HepG2 (cell line): ENCODE results near the gene GRB2. TPM values are rescaled to one million over a fixed set of nuclear protein-coding genes. Genes with fewer than 3 reads are reported as not detected.

Source experiments
- ATAC-seq: fragments of 200-7000 bp; cut with Tn5 transposase; 3 replicates; pipeline ENCODE4 v1.9.1; 2020; ENCODE audit warnings: mild to moderate bottlenecking, moderate library complexity
- BruUV-seq: library from RNA; stranded (reverse); fragments of 400-500 nt; replicated peaks from 2 replicates; lab custom pipeline; 2021; lab: Mats Ljungman, UMichigan
- CTCF ChIA-PET: fragments of 300-600 bp; formaldehyde crosslinking; extraction: SDS; loops from one replicate; lab custom pipeline; 2021; ENCODE audit warnings: low total read pairs, inconsistent platforms, low intra/inter-chr PET ratio; lab: Yijun Ruan, JAX
- POLR2A ChIA-PET: fragments of 350-600 bp; sonication (Branson Sonifier 250); formaldehyde crosslinking; loops from one replicate; lab custom pipeline; 2020; ENCODE audit warnings: antibody characterized with exemption, inconsistent platforms; lab: Yijun Ruan, JAX
- DNase-seq: peaks from one replicate; pipeline ENCODE4 v3.0.0-alpha.2; 2015; ENCODE audit warnings: low spot score
- FAIRE-seq: peaks from 3 replicates; lab custom pipeline; 2011; peaks lifted over from hg19 to GRCh38; lab: Jason Lieb, UNC
- H2AFZ ChIP-seq: one replicate; pipeline ENCODE4 v1.6.1; 2011; ENCODE audit warnings: low read length, inconsistent platforms
- H3K27ac ChIP-seq: fragments of 300-600 bp; 3 replicates; pipeline ENCODE4 v1.8.0; 2011; ENCODE audit warnings: mixed run types, mild to moderate bottlenecking, mixed read lengths, low read length, inconsistent platforms; ENCODE audit not compliant: insufficient read depth; ENCODE audit errors: extremely low read length
- H3K27me3 ChIP-seq, 2 experiments: fragments of 200-600 bp in 1 of 2; 2 replicates in 1 of 2; 3 replicates in 1 of 2; pipeline versions ENCODE4 v1.6.0 to v1.8.0; 2011; ENCODE audit warnings: low read length in 2 of 2, mild to moderate bottlenecking in 2 of 2, moderate library complexity in 2 of 2, inconsistent platforms in 1 of 2; ENCODE audit not compliant: insufficient read depth in 2 of 2, control insufficient read depth in 1 of 2
- H3K36me3 ChIP-seq, 2 experiments: fragments of 200-600 bp in 1 of 2; replicated peaks in 1 of 2; 2 replicates in 1 of 2; 3 replicates in 1 of 2; pipeline versions ENCODE4 v1.5.1 to v1.8.0; 2011; ENCODE audit warnings: low read length in 2 of 2, inconsistent platforms in 1 of 2; ENCODE audit not compliant: insufficient read depth in 2 of 2, control insufficient read depth in 1 of 2
- H3K4me1 ChIP-seq: 2 replicates; pipeline ENCODE4 v1.5.1; 2012; ENCODE audit warnings: low read length, inconsistent platforms; ENCODE audit not compliant: insufficient read depth
- H3K4me2 ChIP-seq: 2 replicates; pipeline ENCODE4 v1.6.0; 2011; ENCODE audit warnings: low read depth, low read length, inconsistent platforms
- H3K4me3 ChIP-seq, 3 experiments: fragments of 200-600 bp in 1 of 3; sonication (generic), shearing (Covaris generic) in 1 of 3; replicated peaks in 1 of 3; 2 replicates each; pipeline ENCODE4 v1.5.1; 2011 to 2016; ENCODE audit warnings: low read length in 3 of 3, inconsistent platforms in 2 of 3, low read depth in 2 of 3, mild to moderate bottlenecking in 2 of 3, control low read depth in 1 of 3, mixed read lengths in 1 of 3; ENCODE audit not compliant: insufficient read depth in 1 of 3
- H3K79me2 ChIP-seq: one replicate; pipeline ENCODE4 v1.6.1; 2011; ENCODE audit warnings: low read length, inconsistent platforms; ENCODE audit not compliant: insufficient read depth
- H3K9ac ChIP-seq: 2 replicates; pipeline ENCODE4 v1.6.0; 2011; ENCODE audit warnings: mild to moderate bottlenecking, low read depth, low read length, inconsistent platforms; ENCODE audit not compliant: insufficient read depth
- H3K9me3 ChIP-seq: 2 replicates; pipeline ENCODE4 v1.5.1; 2012; ENCODE audit warnings: mild to moderate bottlenecking, low read length
- H4K20me1 ChIP-seq: 2 replicates; pipeline ENCODE4 v1.6.0; 2011; ENCODE audit warnings: inconsistent platforms, mild to moderate bottlenecking, low read length, moderate library complexity; ENCODE audit not compliant: insufficient read depth
- BORCS8-MEF2B ChIP-seq: sonication (generic); formaldehyde crosslinking; IDR thresholded peaks from 2 replicates; pipeline ENCODE4 v1.8.0; 2022; ENCODE audit warnings: mild to moderate bottlenecking, missing genetic modification reagents
- FIP1L1 ChIP-seq: fragments of 200-400 bp; formaldehyde crosslinking; IDR thresholded peaks from 2 replicates; pipeline ENCODE4 v1.6.1; 2018; ENCODE audit warnings: low read depth, mild to moderate bottlenecking, low read length, moderate library complexity, borderline replicate concordance; ENCODE audit not compliant: insufficient read depth
- NONO ChIP-seq, 2 experiments: fragments of 450-650 bp in 1 of 2; sonication (generic) in 1 of 2; formaldehyde crosslinking in 1 of 2; IDR thresholded peaks in 1 of 2; conservative IDR thresholded peaks in 1 of 2; 2 replicates each; pipeline versions ENCODE4 v1.6.1 to v1.8.0; 2017 to 2022; ENCODE audit warnings: mild to moderate bottlenecking in 1 of 2, missing genetic modification reagents in 1 of 2, moderate library complexity in 1 of 2
- POLR2A ChIP-seq, 2 experiments: IDR thresholded peaks; 2 replicates each; pipeline ENCODE4 v1.6.1; 2011; ENCODE audit warnings: low read depth in 2 of 2, low read length in 2 of 2, mild to moderate bottlenecking in 1 of 2, moderate library complexity in 1 of 2; ENCODE audit not compliant: insufficient read depth in 1 of 2
- POLR2G ChIP-seq: fragments of 200-400 bp; formaldehyde crosslinking; IDR thresholded peaks from 2 replicates; pipeline ENCODE4 v1.6.1; 2018; ENCODE audit warnings: mild to moderate bottlenecking, low read depth, low read length, moderate library complexity
- RBM22 ChIP-seq: fragments of 200-400 bp; formaldehyde crosslinking; optimal IDR thresholded peaks from 2 replicates; pipeline ENCODE3; 2017; ENCODE audit warnings: mild to moderate bottlenecking, low read length, moderate library complexity
- SMAD1 ChIP-seq: sonication (generic); formaldehyde crosslinking; IDR thresholded peaks from 2 replicates; pipeline ENCODE4 v1.4.0; 2020; ENCODE audit warnings: missing genetic modification reagents, low read depth, mild to moderate bottlenecking, borderline replicate concordance
- ZNF256 ChIP-seq: sonication (generic); formaldehyde crosslinking; conservative IDR thresholded peaks from 2 replicates; pipeline ENCODE4 v1.4.0; 2020; ENCODE audit warnings: missing genetic modification reagents
- ZNF296 ChIP-seq: sonication (generic); formaldehyde crosslinking; conservative IDR thresholded peaks from 2 replicates; pipeline ENCODE4 v1.5.0; 2020; ENCODE audit warnings: mild to moderate bottlenecking, missing genetic modification reagents
- ZNF770 ChIP-seq: sonication (generic); formaldehyde crosslinking; IDR thresholded peaks from 2 replicates; pipeline ENCODE4 v1.5.0; 2020; ENCODE audit warnings: mild to moderate bottlenecking, missing genetic modification reagents
- ZZZ3 ChIP-seq: sonication (generic); formaldehyde crosslinking; IDR thresholded peaks from 2 replicates; pipeline ENCODE4 v1.4.0; 2020; ENCODE audit warnings: missing genetic modification reagents, mild to moderate bottlenecking, borderline replicate concordance
- WGBS: methylation state at CpG from one replicate; pipeline ENCODE4 v1.1.6; 2017; ENCODE audit warnings: low lambda C conversion rate; 5-methylcytosine and 5-hydroxymethylcytosine counted together
- in situ Hi-C: cut with HindIII; loops from 2 replicates; pipeline ENCODE4 v1.10.0; 2017; ENCODE audit warnings: low pct_unique_long_range_greater_than_20kb; ENCODE audit not compliant: extremely low pct_ligation_motif_present
- intact Hi-C: fragments of 100-400 bp; cut with micrococcal nuclease; formaldehyde crosslinking; loops from one replicate; pipeline ENCODE4 v1.10.0; 2022; ENCODE audit not compliant: unreplicated experiment
- polyA plus RNA-seq, 8 experiments: library from polyadenylated mRNA; depleted of rRNA in 3 of 8; stranded (reverse) in 7 of 8; unstranded in 1 of 8; fragments of >200 nt; fragmentation: Illumina TruSeq in 4 of 8; extraction: Trizol in 4 of 8; gene quantifications; 2 replicates each; pipeline versions ENCODE4 v1.2.1 to v1.2.3, GENCODE V29; 2011 to 2016; ENCODE audit warnings: low read depth in 4 of 8, missing spikeins in 1 of 8, mixed read lengths in 1 of 8; ENCODE audit not compliant: insufficient read depth in 1 of 8
- total RNA-seq, 5 experiments: library from RNA; depleted of rRNA; stranded (reverse); fragments of >200 nt; fragmentation: Illumina TruSeq; extraction: Trizol; gene quantifications; 2 replicates each; pipeline ENCODE4 v1.2.3, GENCODE V29; 2016; ENCODE audit warnings: low read depth in 1 of 5
- TF ChIP-seq, protein P1 (sequence below), 2 experiments: IDR thresholded peaks; 2 replicates each; pipeline ENCODE4 v1.6.1; 2011 to 2012; ENCODE audit warnings: low read length in 2 of 2, borderline replicate concordance in 1 of 2, low read depth in 1 of 2, mild to moderate bottlenecking in 1 of 2, moderate library complexity in 1 of 2
- TF ChIP-seq, protein P2 (sequence below): sonication (generic); formaldehyde crosslinking; IDR thresholded peaks from 2 replicates; pipeline ENCODE4 v1.8.1; 2023; ENCODE audit warnings: missing genetic modification reagents, mild to moderate bottlenecking, borderline replicate concordance

Gene GRB2
- total and polyA plus RNA-seq, 2 of the 13 experiments (the other 11 are each of a cell fraction or from before 2014, with no cell fraction given): 84.6 to 92.3 TPM

DNA sequence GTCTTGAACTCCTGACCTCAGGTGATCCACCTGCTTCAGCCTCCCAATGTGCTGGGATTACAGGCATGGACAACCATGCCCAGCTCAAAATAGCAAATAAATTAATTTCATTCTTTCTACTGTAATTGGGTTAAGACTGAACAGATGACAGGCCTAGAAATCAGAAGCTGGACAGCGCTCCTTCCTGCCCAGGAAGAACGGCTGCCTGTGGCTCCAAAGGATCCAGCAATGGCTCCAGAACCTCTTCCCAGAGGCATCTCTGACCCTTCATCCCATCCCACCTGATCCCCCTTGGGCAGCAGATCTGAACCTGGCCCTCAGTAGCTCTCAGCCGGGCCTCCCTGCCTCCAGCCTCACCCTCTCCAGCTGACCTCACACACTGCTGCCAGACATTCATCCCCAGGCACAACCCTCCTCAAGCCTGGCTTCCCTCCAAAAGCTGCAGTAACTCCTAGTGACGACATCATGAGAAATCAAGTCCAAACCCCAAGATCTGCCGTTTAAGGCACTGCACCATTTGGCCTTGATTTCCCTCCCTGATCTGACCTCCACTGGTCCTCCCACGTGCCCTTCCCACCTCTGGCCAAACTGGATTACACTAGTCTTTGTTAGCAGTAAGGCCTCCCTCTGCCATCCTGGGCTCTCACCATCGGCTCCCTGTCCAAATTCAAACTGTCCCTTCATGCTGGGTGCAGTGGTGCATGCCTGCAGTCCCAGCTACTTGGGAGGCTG is 131.3 kb downstream of the GRB2 start:
- no TSS peak for BruUV-seq
- no peak for FAIRE-seq
- TF ChIP-seq ZNF296 (CRISPR knock-in tag): no peak
- no peak for TF ChIP-seq FIP1L1
- TF ChIP-seq POLR2G: peak; percentile 20; the same call in 1 of the 2 replicates
- TF ChIP-seq, protein P1, sequence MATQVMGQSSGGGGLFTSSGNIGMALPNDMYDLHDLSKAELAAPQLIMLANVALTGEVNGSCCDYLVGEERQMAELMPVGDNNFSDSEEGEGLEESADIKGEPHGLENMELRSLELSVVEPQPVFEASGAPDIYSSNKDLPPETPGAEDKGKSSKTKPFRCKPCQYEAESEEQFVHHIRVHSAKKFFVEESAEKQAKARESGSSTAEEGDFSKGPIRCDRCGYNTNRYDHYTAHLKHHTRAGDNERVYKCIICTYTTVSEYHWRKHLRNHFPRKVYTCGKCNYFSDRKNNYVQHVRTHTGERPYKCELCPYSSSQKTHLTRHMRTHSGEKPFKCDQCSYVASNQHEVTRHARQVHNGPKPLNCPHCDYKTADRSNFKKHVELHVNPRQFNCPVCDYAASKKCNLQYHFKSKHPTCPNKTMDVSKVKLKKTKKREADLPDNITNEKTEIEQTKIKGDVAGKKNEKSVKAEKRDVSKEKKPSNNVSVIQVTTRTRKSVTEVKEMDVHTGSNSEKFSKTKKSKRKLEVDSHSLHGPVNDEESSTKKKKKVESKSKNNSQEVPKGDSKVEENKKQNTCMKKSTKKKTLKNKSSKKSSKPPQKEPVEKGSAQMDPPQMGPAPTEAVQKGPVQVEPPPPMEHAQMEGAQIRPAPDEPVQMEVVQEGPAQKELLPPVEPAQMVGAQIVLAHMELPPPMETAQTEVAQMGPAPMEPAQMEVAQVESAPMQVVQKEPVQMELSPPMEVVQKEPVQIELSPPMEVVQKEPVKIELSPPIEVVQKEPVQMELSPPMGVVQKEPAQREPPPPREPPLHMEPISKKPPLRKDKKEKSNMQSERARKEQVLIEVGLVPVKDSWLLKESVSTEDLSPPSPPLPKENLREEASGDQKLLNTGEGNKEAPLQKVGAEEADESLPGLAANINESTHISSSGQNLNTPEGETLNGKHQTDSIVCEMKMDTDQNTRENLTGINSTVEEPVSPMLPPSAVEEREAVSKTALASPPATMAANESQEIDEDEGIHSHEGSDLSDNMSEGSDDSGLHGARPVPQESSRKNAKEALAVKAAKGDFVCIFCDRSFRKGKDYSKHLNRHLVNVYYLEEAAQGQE (IDR thresholded peaks at IDR 0.05; ENCODE audit: borderline replicate concordance in 1 of 2, low read depth in 1 of 2, low read length in 2 of 2): peak in 1 of 2 experiments; percentile 38; a peak in 2 of 4 replicates
- no peak for TF ChIP-seq NONO (IDR thresholded peaks at IDR 0.05)
- TF ChIP-seq NONO (CRISPR knock-in tag; conservative IDR thresholded peaks at IDR 0.05): peak; percentile 56
- TF ChIP-seq ZZZ3 (CRISPR knock-in tag): no peak
- TF ChIP-seq RBM22: peak; percentile 57
- TF ChIP-seq POLR2A (IDR thresholded peaks at IDR 0.05; ENCODE audit: insufficient read depth in 1 of 2, low read depth in 2 of 2, low read length in 2 of 2): 0 out of 4 replicates have a peak, but pooled peaks of 1 of the 2 experiments have one; percentile 38
- TF ChIP-seq, protein P2, sequence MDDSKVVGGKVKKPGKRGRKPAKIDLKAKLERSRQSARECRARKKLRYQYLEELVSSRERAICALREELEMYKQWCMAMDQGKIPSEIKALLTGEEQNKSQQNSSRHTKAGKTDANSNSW (CRISPR knock-in tag): no peak
- no peak for TF ChIP-seq SMAD1 (CRISPR knock-in tag)
- TF ChIP-seq ZNF256 (CRISPR knock-in tag): no peak
- 0 out of 2 replicates have a peak, but pooled peaks have one; percentile 45 for TF ChIP-seq BORCS8-MEF2B (CRISPR knock-in tag)
- peak; percentile 10; the same call in 1 of the 2 replicates for TF ChIP-seq ZNF770 (CRISPR knock-in tag)

More for the DNA sequence above, 131.3 kb downstream of the GRB2 start:
- intact Hi-C loops (no loop called here), in situ Hi-C loops (no loop called here)
- Histone ChIP-seq H3K36me3 (peaks cover 13 to 34% of the 10 kb centered on the region in 2 experiments), H3K79me2 (peaks cover 6% of the 10 kb centered on the region), H3K4me3 (no peak overlapping the region), H2AFZ (no peak overlapping the region), H4K20me1 (no peaks in the 10 kb centered on the region), H3K4me2 (no peak overlapping the region), H3K27me3 (no peaks in the 10 kb centered on the region), H3K27ac (no peak overlapping the region), H3K9me3 (no peaks in the 10 kb centered on the region), H3K9ac (no peak overlapping the region), H3K4me1 (peaks cover 22% of the 10 kb centered on the region)
- ChIA-PET POLR2A (interaction anchor here (0.9 to 1.6 kb wide), 3 partner anchors 12 to 15 kb away, joined by 3 to 5 read pairs (median 4); partner anchors contain the start of genes GGA3, MRPS7 and SLC25A19), CTCF (no interaction called here)
- DNase-seq: no peak
- 98% methylated on average over 7 of the region's 7 CpGs for WGBS
- no peak for ATAC-seq
